ENCODE data around the gene ANKRD23.

DNA sequence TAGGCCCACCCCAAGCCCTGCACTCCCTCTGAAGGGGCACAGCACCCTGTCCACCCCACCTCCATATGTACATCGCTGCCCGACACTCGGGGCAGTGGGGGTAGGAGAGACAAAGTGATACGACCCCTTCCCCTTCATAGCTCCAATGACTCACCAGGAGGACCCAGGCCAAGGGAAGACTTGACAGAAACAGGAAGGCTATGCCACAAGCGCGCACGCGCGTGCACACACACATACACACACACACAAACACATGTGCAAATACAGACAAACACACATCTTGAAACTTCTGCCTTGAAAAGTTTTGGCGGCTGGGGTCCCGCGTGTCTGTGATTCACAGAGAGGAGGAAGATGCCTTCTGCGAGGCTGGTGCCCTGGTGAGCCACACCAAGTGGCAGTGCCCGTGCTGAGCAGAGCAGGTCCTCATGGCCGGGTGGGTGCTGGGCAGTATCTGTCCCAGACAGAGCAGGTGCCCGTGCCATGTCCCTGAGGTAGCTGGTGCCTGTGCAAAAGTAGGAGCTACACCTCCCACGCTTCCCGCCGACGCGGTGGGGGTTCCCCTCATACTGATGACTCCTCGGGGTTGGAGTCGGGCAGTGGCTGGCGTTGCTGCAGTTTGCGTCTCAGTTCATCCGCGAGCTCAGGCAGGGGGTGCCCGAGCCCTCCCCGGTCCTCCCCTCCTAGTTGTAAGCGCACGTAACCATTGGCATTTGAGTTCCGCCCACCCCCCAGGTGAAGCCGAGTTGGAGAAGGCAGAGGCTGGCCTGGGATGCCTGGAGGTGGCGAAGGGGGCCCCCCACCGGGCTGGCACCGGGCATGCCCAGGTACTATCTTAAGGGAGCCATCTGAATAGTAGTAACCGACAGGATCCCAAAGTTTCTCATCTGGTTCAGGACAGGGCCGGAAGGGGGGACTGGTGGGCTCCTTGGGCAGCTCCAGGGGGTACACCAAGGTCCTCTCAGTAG lies 16.5 kb upstream of the ANKRD23 start:
- TF ChIP-seq, protein P1, sequence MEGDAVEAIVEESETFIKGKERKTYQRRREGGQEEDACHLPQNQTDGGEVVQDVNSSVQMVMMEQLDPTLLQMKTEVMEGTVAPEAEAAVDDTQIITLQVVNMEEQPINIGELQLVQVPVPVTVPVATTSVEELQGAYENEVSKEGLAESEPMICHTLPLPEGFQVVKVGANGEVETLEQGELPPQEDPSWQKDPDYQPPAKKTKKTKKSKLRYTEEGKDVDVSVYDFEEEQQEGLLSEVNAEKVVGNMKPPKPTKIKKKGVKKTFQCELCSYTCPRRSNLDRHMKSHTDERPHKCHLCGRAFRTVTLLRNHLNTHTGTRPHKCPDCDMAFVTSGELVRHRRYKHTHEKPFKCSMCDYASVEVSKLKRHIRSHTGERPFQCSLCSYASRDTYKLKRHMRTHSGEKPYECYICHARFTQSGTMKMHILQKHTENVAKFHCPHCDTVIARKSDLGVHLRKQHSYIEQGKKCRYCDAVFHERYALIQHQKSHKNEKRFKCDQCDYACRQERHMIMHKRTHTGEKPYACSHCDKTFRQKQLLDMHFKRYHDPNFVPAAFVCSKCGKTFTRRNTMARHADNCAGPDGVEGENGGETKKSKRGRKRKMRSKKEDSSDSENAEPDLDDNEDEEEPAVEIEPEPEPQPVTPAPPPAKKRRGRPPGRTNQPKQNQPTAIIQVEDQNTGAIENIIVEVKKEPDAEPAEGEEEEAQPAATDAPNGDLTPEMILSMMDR (IDR thresholded peaks at IDR 0.05), result no peak
- TF ChIP-seq POLR2A (IDR thresholded peaks at IDR 0.05), result no peak
